22Rv1 (cell line): ENCODE results near the gene ACAD8.

Experiments used
- ZFX ChIP-seq: fragments of 450-650 bp; IDR thresholded peaks from 2 replicates; pipeline ENCODE4 v1.6.1; 2017; ENCODE audit warnings: antibody characterized with exemption, borderline replicate concordance
- TF ChIP-seq, protein P1 (sequence below): fragments of 450-650 bp; IDR thresholded peaks from 2 replicates; pipeline ENCODE4 v1.5.1; 2017; ENCODE audit warnings: mild to moderate bottlenecking

DNA sequence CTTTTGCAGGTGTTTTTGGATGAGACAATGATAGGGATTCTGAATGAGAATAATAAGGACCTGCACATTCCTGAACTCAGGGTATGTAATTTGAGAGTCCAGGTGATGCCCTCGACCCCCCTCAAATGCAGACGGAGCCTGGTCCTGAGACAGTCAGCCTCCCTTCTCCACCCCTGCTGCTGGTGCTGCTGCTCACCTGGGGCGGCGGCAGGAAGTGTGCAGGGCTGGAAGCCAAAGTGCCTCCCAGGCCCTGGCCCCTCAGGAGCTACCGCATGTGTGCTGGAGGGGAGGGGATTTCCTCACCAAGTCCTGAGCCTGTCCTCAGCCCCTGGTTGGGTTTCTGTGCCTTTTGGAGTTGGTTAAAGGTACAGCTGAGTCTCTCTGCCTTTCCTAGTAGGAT lies 59.4 kb downstream of the ACAD8 start:
- TF ChIP-seq, protein P1, sequence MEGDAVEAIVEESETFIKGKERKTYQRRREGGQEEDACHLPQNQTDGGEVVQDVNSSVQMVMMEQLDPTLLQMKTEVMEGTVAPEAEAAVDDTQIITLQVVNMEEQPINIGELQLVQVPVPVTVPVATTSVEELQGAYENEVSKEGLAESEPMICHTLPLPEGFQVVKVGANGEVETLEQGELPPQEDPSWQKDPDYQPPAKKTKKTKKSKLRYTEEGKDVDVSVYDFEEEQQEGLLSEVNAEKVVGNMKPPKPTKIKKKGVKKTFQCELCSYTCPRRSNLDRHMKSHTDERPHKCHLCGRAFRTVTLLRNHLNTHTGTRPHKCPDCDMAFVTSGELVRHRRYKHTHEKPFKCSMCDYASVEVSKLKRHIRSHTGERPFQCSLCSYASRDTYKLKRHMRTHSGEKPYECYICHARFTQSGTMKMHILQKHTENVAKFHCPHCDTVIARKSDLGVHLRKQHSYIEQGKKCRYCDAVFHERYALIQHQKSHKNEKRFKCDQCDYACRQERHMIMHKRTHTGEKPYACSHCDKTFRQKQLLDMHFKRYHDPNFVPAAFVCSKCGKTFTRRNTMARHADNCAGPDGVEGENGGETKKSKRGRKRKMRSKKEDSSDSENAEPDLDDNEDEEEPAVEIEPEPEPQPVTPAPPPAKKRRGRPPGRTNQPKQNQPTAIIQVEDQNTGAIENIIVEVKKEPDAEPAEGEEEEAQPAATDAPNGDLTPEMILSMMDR = no peak
- no peak for TF ChIP-seq ZFX
